Fibroblast of pulmonary artery (primary cell): ENCODE results near the gene CLSTN2.

ENCODE experiments used
- DNase-seq: peaks from one replicate; pipeline ENCODE4 v3.0.0-alpha.2; 2010; ENCODE audit warnings: low read depth
- H3K4me3 ChIP-seq: replicated peaks from 2 replicates; pipeline ENCODE4 v1.5.1; 2011; ENCODE audit warnings: low read depth, mild to moderate bottlenecking, control low read depth, low read length, moderate library complexity
- TF ChIP-seq, protein P1 (sequence below): IDR thresholded peaks from 2 replicates; pipeline ENCODE4 v1.5.1; 2011; ENCODE audit warnings: mild to moderate bottlenecking, control low read depth, low read length, inconsistent platforms; ENCODE audit errors: missing control alignments

Gene CLSTN2

DNA sequence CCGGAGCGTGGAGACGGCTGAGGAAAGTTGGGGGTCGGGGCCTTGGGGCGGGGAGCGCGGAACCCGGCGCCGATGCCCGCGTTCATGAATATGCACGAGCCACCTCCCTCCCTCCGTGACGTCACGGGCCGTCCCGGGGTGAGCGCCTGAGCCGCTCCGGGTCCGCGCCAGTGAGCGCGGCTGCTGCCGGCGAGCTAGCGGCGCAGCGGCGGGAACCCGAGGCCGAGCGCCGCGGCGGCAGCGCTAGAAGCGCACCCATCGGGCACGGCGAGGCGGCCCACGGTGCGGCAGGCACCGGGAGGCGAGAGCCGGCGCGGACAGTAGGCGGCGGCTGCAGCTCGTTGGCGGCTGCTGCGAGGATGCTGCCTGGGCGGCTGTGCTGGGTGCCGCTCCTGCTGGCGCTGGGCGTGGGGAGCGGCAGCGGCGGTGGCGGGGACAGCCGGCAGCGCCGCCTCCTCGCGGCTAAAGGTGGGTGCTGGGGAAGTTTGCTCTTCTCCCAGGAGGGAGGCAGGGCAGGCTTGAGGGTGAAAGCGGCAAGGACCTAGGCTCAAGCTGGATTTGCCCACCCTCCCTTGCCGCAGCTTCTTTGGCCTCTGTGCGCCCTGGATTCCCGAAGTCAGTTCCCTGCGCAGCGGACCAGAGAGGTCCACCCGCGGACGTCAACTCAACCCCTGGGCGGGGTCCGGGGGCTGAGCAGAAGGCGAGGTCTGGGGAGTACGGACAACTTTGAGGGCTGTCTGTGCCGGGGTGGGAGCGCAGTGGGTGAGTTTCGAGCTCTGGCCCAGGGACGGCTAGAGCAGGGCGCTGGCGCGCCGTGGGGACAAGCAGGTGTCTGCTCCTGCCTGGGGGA lies at the start of gene CLSTN2:
Gene CLSTN2, plus strand, starts transcription at position 170 of the 850 bp plus-strand sequence.
- DNase-seq: peak; percentile 7
- TF ChIP-seq, protein P1, sequence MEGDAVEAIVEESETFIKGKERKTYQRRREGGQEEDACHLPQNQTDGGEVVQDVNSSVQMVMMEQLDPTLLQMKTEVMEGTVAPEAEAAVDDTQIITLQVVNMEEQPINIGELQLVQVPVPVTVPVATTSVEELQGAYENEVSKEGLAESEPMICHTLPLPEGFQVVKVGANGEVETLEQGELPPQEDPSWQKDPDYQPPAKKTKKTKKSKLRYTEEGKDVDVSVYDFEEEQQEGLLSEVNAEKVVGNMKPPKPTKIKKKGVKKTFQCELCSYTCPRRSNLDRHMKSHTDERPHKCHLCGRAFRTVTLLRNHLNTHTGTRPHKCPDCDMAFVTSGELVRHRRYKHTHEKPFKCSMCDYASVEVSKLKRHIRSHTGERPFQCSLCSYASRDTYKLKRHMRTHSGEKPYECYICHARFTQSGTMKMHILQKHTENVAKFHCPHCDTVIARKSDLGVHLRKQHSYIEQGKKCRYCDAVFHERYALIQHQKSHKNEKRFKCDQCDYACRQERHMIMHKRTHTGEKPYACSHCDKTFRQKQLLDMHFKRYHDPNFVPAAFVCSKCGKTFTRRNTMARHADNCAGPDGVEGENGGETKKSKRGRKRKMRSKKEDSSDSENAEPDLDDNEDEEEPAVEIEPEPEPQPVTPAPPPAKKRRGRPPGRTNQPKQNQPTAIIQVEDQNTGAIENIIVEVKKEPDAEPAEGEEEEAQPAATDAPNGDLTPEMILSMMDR: no peak
- H3K4me3 ChIP-seq: no peak within 1 kb of the TSS

DNA sequence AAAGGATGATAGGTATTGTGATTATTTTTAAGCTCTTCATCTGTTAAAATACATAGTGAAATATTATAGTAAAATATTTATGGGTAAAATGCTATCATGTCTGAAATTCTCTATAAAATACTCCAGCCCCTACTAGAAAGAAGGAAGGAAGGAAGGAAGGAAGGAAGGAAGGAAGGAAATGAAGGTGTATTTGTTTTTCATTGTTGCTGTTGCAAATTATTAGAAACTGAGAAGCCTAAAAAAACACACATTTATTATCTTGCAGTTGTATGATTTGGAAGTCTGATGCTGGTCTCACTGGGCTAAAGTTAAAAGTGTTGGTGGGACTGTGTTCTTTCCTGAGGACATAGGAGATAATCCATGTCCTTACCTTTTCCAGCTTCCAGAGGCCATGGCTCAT lies 47.6 kb upstream of the CLSTN2 start:
- TF ChIP-seq, protein P1: no peak
- no peak for DNase-seq
- no peak overlapping the region for H3K4me3 ChIP-seq

DNA sequence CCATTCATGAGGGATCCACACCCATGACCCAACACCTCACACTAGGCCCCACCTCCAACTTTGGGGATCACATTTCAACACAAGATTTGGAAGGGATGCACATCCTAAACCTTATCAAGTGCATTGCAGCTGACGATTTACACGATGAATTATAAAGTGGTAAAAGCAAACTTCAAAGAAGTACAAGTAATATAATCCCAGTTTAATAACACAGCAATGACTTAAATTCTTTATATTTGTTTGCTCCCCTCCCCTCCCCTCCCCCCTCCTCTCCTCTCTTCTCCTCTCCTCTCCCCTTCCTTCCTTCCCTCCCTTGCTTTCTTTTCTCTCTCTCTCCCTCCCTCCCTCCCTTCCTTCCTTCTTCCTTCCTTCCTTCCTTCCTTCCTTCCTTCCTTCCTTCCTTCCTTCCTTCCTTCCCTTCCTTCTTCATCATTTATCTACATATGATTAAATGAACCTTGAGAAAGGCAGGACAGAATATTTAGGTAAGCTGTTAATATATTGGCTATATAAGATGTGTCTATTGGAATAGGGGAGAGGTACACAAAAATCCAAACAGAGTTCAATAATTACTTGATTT lies 46.3 kb upstream of the CLSTN2 start:
- TF ChIP-seq, protein P1: no peak
- no peak overlapping the region for H3K4me3 ChIP-seq
- no peak for DNase-seq

DNA sequence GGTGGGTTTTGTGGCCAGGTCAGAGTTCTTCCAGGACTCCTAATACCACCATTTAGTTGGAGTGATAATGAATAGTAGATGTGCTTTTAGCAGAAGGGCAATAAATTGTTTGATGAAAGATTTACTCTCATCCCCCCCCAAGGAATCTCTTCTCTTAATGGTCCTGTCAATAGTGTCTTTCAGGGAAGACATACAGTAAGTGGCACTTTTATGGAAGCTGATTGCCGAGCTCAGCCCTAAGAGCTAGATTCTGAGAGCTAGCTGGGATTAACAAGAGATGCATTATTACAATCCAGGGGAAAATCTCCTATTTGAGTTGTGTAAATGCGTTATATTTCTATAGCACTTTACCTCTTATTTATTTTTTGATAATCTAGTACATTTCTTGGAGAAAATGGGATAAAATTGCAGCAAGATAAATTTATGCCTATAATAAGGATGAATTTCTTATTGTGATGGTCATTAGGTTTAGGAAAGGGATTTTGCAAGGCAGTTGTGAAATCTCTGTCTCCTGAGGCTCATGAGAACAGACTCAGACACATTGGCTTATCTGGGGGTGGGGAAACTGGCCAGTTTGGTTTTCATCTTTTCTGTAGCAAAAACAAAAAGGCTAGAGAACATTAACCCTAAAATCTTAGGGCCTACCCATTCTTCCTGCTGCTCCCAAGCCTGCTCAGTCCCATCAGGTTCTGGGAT lies 41.6 kb upstream of the CLSTN2 start:
- no peak overlapping the region for H3K4me3 ChIP-seq
- TF ChIP-seq, protein P1: no peak
- DNase-seq: no peak

DNA sequence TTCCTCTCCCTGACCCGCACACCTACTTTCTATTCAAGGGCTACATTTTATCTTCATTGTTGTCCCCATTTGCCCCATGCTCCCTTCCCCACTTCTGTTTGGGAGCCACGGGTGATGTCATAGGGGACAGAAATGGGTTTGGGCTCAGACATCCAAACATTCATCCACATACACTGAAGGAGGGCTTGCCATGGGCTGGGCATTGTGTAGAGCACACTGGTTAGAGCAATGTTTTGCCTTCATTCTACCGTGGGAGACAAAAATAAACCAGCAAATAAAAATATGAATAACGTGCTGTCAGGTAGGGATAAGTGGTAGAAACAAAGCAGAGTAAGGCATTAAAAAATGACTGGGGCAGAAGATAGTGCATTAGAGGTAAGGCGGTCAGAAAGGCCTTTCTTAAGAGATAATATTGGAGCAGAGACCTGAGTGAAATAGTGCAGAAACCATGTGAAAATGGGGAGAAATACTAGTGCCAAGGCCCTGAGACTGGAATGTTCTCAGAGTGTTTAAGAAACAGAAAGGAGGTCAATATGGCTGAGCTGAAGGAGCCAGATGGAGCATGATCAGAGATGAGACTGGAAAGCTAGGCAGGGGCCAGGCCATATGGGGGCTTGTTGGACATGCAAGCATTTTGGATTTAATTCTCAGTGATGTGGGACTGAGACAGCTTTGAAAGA lies 40.9 kb upstream of the CLSTN2 start:
- DNase-seq: no peak
- TF ChIP-seq, protein P1: no peak
- no peak overlapping the region for H3K4me3 ChIP-seq

DNA sequence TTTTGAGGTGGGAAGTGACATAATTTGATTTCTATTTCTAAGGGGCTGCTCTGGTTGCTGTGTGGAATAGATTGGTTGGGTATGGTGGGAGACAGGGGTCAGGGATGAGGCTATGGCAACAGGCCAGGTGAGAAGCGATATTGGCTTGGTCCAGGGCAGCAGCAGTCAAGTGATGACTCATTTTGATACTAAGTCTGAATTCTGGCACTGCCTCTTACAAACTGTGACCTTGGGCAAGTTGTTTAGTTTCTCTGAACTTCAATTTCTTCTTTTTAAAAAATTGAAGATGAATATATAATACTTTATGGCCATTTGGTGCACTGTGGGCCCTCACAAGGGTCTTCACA lies 40.4 kb upstream of the CLSTN2 start:
- TF ChIP-seq, protein P1: no peak
- no peak for DNase-seq

More for the DNA sequence above, 40.4 kb upstream of the CLSTN2 start:
- H3K4me3 ChIP-seq: no peak overlapping the region
